Astrocyte of the spinal cord (primary cell): ENCODE data around the gene BTF3.
"Not testable (repeated sequence)": the region's sequence is repeated elsewhere in the genome, so short reads cannot be mapped to it uniquely, and the experiment has no call there.

Experiments used
- DNase-seq: peaks from one replicate; pipeline ENCODE4 v3.0.0; 2011; ENCODE audit warnings: low read depth, low spot score
- H3K4me3 ChIP-seq: 2 replicates; pipeline ENCODE4 v1.5.1; 2011; ENCODE audit warnings: low read depth, mild to moderate bottlenecking, low read length, moderate library complexity
- in situ Hi-C: cut with HindIII; loops from 2 replicates; pipeline ENCODE4 v1.10.0; 2017; ENCODE audit warnings: low sequenced_read_pairs
- TF ChIP-seq, protein P1 (sequence below): IDR thresholded peaks from 2 replicates; pipeline ENCODE4 v1.5.1; 2012; ENCODE audit warnings: low read depth, mild to moderate bottlenecking, low read length, inconsistent platforms

Gene BTF3

DNA sequence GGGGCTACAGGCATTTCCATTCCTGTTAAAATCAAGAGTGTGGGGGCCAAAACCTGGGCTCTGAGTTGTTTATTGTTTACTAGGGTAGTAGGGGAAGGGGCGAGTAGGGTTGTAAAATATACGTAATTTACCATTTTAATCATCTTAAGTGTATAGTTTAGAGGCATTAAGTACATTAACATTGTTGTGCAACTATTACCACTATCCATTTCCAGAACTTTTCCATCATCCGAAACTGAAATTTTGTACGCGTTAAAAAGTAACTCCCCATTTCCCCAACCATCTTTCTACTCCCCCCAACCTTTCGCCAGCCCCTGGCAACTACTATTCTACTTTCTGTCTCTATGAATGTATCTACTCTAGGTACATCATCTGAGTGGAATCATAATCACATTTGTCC, 46.0 kb upstream of the BTF3 start:
- in situ Hi-C loops = no loop called here
- TF ChIP-seq, protein P1, sequence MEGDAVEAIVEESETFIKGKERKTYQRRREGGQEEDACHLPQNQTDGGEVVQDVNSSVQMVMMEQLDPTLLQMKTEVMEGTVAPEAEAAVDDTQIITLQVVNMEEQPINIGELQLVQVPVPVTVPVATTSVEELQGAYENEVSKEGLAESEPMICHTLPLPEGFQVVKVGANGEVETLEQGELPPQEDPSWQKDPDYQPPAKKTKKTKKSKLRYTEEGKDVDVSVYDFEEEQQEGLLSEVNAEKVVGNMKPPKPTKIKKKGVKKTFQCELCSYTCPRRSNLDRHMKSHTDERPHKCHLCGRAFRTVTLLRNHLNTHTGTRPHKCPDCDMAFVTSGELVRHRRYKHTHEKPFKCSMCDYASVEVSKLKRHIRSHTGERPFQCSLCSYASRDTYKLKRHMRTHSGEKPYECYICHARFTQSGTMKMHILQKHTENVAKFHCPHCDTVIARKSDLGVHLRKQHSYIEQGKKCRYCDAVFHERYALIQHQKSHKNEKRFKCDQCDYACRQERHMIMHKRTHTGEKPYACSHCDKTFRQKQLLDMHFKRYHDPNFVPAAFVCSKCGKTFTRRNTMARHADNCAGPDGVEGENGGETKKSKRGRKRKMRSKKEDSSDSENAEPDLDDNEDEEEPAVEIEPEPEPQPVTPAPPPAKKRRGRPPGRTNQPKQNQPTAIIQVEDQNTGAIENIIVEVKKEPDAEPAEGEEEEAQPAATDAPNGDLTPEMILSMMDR = no peak
- no peak for DNase-seq
- H3K4me3 ChIP-seq = no peak overlapping the region

DNA sequence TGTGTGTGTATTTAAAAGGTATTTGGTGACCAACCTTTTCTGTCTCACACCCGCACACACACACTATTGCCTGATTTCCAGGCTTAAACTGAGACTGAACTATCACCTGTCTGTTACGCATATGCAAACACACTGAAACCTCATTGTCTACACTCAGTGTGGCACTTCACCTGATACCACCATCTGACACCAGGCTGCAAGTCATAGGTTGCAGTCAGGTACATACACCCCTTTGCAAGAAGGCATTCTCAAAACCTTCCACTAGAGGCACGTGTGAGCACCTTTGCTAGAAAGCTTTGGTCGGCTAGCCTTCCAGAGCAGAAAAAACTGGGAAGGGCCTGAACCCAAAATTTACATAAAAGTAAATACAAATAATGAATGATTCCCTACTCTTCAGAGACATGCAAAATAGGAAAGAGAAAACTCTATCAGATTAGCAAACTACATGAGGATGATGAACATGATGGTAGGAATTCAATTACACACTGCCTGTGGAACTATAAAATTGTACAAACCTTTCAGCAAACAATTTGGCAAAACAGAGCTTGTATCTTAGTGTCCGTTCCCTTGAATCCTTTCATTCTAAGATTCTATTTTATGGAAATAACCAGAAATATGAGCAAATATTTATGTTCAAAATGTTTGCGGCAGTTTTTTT, 43.7 kb upstream of the BTF3 start:
- peak; percentile 65 for DNase-seq
- TF ChIP-seq, protein P1 = peak; percentile 91
- in situ Hi-C loops = no loop called here
- no peak overlapping the region for H3K4me3 ChIP-seq

DNA sequence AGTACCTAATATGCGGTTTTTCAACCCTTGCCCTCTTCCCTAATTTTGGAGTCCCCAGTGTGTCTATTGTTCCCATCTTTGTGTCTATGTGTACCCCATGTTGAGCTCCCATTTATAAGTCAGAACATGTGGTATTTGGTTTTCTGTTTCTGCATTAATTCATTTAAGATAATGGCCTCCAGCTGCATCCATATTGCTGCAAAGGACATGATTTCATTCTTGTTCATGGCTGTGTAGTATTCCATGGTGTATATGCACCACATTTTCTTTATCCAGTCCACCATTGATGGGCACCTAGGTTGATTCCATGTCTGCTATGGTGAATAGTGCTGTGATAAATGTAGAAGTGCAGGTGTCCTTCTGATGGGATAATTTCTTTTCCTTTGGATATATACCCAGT, 41.8 kb upstream of the BTF3 start:
- H3K4me3 ChIP-seq, in situ Hi-C loops, DNase-seq: not testable (repeated sequence)

DNA sequence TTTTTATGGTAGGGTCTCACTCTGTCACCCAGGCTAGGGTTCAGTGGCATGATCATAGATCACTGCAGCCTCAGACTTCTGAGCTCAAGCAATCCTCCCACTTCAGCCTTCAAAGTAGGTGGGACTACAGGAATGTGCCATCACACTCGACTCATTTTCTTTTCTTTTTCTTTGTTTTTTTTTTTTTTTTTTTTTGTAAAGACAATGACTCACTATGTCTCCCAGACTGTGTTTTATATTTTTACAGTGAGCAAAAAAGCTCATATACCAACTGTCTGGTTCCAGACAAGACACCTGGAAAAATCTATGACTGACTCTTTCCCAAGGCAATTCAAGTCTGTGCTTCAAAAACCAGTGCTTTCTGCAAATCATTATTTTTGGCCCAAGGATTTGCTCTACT, 38.9 kb upstream of the BTF3 start:
- H3K4me3 ChIP-seq = no peak overlapping the region
- in situ Hi-C loops = no loop called here
- TF ChIP-seq, protein P1 = no peak
- DNase-seq = peak; percentile 77

DNA sequence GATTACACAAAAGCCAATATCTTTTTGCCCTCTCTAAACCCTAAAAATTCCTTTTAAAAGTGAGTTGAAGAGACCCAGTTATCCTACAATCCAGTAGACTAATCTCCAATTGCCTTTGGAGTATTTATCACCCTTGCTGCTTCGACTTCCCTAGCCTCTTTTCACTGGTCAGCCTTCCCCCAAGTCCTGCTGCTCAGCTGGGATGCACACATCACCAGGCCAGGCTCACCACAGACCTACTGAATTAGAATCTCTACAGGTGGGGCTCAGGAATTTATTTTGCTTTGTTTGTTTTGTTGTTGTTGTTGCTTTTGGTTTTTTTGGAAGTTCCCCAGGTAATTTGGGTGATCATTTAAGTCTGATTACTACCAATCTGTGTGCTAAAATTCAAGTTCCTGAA, 38.1 kb upstream of the BTF3 start:
- H3K4me3 ChIP-seq = no peak overlapping the region
- TF ChIP-seq, protein P1 = no peak
- DNase-seq = no peak
- in situ Hi-C loops = no loop called here

DNA sequence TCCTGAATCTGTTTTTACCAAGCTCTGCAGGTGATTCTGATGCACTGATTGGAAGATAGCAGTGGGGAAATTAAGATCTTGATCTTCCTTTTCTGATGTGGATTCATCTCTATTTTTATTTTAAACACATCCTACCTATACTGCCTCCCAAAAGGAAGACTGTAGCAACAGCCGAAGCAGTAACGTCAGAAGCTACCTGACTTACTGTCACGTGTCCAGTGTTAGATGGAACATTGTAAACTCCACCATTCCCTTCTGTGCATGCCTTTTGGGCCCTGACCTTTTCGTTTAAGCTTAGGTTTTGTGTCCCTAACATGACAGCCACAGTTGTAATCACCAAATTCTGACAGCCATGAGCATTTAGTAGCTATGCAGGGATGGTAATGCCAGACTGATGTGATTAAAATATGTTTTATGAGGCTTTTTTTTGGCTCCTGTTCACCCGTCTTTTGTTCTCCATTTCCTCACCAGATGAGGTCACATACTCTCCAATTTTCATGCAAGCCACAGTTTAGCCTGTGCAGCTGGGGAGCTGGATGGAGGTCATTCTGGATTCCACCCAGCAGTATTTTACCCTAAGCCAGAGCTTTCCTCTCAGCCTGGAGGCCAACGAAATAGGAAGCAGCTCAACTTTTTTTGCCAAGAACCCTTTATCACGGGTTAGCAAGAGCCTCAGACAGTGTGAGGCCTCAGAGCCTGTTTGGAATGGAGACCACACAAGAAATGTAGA, 34.1 kb upstream of the BTF3 start:
- DNase-seq = peak; percentile 79
- H3K4me3 ChIP-seq = no peak overlapping the region
- TF ChIP-seq, protein P1 = no peak
- in situ Hi-C loops = no loop called here

DNA sequence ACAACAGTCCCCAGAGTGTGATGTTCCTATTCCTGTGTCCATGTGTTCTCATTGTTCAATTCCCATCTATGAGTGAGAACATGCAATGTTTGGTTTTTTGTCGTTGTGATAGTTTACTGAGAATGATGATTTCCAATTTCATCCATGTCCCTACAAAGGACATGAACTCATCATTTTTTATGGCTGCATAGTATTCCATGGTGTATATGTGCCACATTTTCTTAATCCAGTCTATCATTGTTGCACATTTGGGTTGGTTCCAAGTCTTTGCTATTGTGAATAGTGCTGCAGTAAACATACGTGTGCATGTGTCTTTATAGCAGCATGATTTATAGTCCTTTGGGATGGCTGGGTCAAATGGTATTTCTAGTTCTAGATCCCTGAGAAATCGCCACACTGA, 29.6 kb upstream of the BTF3 start:
- in situ Hi-C loops, H3K4me3 ChIP-seq: not testable (repeated sequence)

DNA sequence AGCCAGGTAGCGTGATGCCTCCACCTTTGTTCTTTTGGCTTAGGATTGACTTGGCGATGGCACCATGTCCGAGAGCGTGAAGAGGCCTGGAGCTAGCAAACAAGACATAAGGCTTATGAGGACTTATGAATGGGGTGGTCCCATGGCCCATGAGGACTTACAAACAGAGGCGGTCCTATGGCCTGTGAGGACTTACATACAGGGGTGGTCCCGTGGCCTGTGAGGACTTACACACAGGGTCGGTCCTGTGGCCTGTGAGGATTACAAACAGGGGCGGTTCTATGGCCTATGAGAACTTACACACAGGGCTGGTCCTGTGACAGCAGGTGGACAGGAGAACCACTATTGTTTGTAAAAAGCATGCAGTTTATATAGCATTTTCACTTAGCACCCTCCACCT, 28.4 kb upstream of the BTF3 start:
- no peak for DNase-seq
- in situ Hi-C loops = no loop called here
- TF ChIP-seq, protein P1 = no peak
- H3K4me3 ChIP-seq = no peak overlapping the region

More for the DNA sequence above, 29.6 kb upstream of the BTF3 start:
- not testable (repeated sequence) for DNase-seq
